Measurements from ENCODE around the gene RXRA. TPM values are rescaled to one million over a fixed set of nuclear protein-coding genes. Genes with fewer than 3 reads are reported as not detected.

The RXRA gene
- total RNA-seq, 1 donor from 2014 or later: 52.4 TPM

DNA sequence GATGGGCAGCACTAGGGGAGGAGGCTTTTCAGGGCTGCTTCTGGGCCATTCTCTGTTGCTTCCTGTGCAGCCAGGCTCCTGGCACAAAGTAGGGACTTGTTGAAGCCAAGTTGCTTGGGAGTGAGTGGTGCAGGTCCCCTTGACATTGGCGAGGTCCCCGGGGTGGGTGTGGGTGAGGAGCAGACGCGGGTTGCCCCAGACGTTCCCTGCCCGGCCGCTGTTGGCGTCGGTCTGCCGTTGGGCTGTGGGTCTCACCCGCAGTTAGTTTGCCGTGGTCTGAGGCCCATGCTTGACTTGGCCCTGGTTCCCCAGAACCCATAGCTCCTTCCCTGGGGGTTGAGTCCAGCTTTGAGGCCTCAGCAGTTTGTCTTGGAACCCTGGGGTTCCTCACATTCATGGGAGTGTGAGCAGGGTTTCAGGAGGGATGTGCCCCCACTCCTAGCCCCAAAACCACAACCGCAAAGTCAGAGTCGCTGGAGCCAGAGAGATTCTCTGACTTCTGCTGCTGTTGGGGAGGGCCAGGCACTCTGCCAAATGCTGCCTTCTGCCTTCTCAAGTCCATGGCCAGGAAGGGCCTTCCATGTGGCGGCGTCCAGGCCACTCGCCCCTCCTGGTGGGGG is 77.5 kb downstream of the RXRA start:
- ATAC-seq: no peak

GRCh38 chr9:134404376-134405358 is 78.4 kb downstream of the RXRA start:
- no peak for ATAC-seq

- no peak for ATAC-seq
Measured at GRCh38 chr9:134405527-134405926, 79.3 kb downstream of the RXRA start.

GRCh38 chr9:134406366-134407120 is 80.3 kb downstream of the RXRA start:
- ATAC-seq: peak; percentile 3

GRCh38 chr9:134407121-134407779 is 81.0 kb downstream of the RXRA start:
- ATAC-seq: peak; percentile 80

DNA sequence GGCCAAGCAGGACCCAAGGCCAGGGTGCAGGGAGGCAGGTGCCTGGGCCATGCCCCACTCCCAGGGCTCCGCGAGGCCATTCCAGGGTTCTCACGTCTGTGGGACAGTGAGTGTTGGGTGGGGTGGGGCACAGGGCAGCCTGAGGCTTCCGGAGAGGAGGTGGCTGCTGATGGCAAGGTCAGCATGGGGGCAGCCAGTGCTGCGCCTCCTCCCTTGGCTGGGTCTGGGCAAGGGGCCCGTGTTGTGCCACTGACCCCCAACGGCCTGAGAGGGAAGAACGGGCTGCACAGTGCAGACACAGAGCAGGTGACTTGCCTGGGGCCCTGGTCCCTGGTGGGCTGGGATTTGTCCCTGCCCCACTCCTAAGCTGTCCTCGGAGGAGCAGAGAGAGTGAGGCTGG is 82.1 kb downstream of the RXRA start:
- ATAC-seq: no peak

DNA sequence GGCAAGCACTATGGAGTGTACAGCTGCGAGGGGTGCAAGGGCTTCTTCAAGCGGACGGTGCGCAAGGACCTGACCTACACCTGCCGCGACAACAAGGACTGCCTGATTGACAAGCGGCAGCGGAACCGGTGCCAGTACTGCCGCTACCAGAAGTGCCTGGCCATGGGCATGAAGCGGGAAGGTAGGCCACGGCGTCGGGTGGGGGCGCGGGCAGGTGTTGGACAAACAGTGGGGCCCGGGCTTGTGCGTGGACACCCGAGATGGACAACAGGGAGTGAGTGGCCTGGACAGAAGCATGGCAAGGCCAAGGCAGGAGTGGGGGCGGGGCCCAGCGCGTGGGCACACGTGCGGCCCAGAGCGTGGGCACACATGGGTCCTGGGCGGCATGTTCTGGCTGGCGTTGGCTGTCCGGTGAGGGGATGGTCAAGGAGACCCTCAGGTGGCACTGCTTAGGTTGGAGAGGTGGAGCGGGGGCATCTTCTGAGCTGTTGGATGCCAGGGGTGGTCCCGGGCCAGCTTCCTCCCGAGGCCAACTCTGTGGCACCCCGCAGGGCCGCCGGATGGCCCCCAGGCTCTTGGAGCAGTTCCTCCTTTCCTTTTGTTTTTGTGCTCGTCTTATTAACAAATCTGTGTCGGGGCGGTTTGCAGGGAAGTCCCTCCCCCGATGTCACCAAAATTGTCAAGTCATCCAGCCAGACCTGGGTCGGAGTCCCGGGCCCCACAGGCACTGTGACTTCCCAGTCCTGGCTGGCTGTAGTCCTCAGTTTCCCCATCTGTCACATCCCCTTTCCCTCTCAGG is 82.9 kb downstream of the RXRA start:
- no peak for ATAC-seq

DNA sequence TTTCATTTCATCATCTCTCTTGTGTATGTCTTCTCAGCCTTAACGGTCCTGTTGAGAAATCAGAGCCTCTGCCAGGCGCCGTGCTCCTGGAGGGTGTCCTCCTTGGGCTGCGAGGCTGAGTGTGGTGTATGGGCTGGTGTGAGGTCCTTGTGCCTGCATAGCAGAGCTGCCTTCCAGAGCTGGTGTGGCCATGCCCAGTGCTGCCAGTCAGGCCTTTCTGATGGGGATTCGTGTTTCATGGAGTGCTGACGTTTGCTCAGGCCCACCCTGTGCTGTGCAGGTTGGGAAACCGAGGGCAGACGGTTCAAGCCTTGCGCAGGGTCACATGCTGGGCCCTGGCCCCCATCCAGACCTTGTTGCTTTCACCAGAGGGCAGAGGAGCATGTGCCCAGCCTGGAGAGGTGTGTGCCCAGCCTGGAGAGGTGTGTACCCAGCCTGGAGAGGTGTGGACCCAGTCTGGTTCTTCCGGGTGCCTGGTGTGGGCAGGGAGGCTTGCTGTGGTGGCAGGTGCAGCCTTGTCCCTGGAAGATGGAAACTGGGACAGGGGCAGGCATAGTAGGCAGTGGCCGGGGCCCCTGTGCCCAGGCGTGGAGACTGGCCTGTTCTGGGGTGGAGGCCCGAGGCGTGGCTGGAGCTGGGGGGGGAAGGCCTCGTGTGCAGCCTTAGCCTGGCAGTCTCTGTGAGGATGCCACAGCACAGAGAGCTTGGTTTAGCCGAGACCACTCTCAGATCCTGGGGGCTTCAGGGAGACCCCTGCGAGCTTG is 84.0 kb downstream of the RXRA start:
- ATAC-seq: peak; percentile 54

GRCh38 chr9:134410835-134411217 is 84.6 kb downstream of the RXRA start:
- no peak for ATAC-seq

- no peak for ATAC-seq
Measured at GRCh38 chr9:134411440-134412297, 85.4 kb downstream of the RXRA start.

DNA sequence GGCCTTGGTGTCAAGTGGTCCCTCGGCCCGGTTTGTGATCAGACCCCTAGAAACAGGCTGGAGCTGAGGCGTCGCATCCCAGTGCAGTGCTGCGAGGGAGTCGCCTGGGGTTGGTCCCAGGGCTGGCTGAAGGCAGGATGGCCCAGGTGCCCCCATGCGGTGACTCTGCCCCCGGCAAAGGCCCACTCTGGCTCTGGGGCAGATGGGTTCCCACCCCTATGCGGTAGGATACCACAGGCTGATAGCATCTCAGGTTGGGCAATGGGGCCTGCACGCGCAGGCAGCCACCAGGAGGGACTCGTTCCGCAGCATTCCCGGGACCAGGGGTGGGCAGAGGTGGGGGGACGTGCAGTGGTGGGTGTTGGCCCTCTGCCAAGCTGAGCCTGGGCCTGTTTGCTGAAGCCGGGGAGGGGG is 86.0 kb downstream of the RXRA start:
- ATAC-seq: no peak

DNA sequence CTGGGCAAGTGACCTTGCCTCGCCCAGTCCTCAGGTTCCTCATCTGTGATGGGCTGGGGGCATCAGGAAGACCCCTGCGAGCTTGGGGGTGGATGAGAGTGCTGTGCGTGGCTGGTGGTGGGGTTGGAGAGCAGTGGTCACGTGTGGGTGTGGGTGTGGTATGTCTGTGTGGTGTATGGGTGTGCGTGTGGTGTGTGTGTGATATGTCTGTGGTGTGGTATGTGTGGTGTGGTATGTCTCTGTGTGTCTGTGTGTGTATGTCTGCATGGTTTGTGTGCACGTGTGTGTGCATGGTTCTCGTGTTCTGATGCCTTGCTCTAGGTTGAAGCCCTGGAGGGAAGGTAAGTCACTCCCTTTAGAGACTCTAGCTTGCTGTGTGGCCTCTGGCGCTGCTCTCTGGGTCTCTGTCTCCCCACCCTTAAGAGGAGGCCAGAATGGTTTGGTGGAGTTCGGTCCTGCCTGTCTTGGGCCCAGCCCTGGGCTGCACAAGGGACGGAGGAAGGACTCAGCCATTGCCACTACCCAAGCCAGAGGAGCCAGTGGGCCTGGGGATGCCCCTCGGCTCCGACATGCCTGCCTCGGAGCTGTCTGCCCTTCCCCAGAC is 87.0 kb downstream of the RXRA start:
- no peak for ATAC-seq

DNA sequence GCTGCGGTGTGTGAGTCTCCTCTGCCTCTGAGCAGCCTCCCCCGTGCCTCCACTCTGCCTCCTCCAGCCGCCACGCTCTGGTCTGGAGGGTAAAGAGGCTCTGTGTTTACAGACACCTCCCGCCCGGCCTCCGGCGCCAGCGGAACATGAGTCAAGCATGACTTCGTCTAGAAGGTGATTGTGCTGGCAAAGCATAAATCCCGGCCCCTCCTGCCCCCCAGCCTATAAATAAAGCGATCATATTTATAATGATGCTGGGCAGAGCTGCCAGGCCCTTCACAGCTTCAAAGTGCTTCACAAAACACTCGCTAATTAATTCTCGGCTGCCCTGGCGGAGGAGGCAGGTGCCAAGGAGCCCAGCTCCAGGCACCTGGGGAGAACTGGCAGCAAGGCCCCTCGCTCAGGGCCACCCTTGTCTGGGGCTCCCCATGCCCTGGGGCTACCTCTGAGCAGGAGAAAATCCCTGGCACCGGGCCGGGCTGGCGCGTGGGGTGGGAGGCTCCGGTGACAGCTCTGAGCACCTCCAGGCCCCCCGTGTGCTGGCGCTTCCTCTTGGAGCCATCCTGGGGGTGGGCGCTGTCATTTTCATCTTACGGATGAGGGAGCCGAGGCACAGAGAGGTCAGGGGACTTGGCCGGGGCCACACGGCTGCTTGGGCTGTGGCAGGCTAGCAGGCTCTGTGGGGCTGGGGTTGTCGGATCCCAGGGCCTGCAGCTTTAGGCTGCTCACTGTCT is 87.8 kb downstream of the RXRA start:
- ATAC-seq: peak; percentile 39

DNA sequence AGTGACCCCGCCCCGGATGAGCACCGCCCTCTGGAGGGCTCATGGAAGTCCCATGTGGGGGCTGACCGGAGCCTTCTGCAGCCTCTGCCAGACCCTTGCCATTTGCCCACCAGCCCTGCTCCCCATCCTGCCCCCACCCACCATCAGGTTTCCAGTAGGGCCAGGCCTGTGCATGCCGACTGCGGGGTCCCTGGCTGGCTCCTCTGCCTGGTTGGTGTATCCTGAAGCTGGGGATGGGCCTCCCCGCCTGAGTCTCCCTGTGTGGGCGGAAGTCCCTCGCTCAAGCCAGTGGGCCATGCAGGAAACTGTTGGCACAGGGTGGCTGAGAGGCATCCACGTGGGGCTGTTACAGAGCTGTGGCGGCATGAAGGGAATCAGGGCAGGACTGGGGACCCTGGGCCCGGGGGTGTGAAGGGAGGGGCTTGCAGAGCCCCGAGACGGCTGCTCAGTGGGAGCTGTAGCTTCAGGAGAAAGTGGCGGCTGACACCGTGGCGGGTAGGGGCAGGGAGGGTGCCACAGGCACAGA is 88.7 kb downstream of the RXRA start:
- no peak for ATAC-seq

- no peak for ATAC-seq
Measured at GRCh38 chr9:134416385-134417015, 90.2 kb downstream of the RXRA start.

DNA sequence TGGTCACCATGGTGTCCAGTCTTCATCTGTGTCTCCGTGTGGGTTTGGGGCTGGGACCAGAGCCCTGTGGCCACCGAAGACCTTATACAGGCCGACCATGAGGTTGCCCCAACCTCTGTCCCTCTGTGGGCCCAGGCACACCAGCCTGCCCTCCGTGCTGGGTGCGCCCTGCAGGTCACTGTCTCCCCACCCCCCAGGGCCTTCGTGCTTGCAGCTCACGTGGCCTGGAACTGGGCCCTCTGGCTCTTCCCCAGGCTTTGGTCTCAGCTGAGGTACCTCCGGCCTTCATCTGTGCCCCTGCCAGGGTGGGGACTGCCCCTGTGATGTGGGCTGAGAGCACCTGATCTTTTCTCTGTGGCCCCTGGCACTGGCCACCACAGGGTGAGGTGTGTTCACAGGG is 92.1 kb downstream of the RXRA start:
- ATAC-seq: no peak

- ATAC-seq: no peak
Measured at GRCh38 chr9:134419000-134419683, 92.9 kb downstream of the RXRA start.
